HCT116 (cell line): ENCODE measurements around the gene MAFG. TPM values are rescaled to one million over a fixed set of nuclear protein-coding genes. Genes with fewer than 3 reads are reported as not detected.

Experiments
- ATAC-seq: fragments of 200-7000 bp; cut with Tn5 transposase; 2 replicates; pipeline ENCODE4 v1.9.1; 2020; ENCODE audit warnings: mild to moderate bottlenecking, moderate library complexity
- BruUV-seq: library from RNA; stranded (reverse); fragments of 400-500 nt; replicated peaks from 2 replicates; lab custom pipeline; 2021; lab: Mats Ljungman, UMichigan
- CTCF ChIA-PET: fragments of 300-600 bp; sonication (Branson Sonifier 250); formaldehyde crosslinking; loops from one replicate; lab custom pipeline; 2021; ENCODE audit warnings: antibody characterized with exemption; lab: Charles Lee
- POLR2A ChIA-PET: fragments of 300-600, 350-600 bp; sonication (Branson Sonifier 250); formaldehyde crosslinking; loops from one replicate; lab custom pipeline; 2021; ENCODE audit warnings: antibody characterized with exemption; lab: Charles Lee
- RAD21 ChIA-PET, 2 experiments: fragments of 300-600 bp; sonication (Branson Sonifier 250); formaldehyde crosslinking; loops; one replicate each; lab custom pipeline; 2023; ENCODE audit warnings: low total read pairs in 2 of 2; ENCODE audit not compliant: uncharacterized antibody in 2 of 2, unreplicated experiment in 2 of 2, low non-redundant PET in 1 of 2; lab: Charles Lee
- DNase-seq: peaks from one replicate; pipeline ENCODE4 v3.0.0-alpha.2; 2010; ENCODE audit warnings: low read depth, low spot score
- H2AFZ ChIP-seq: fragments of 200-600 bp; shearing (Covaris generic), sonication (generic); 2 replicates; pipeline ENCODE4 v1.6.1; 2017; ENCODE audit warnings: low read depth, mixed run types, mixed read lengths, antibody characterized with exemption, low read length; ENCODE audit not compliant: poor library complexity, severe bottlenecking
- H3K27ac ChIP-seq: 2 replicates; pipeline ENCODE4 v1.5.1; 2012; ENCODE audit warnings: low read depth, low read length
- H3K27me3 ChIP-seq: fragments of 200-600 bp; sonication (generic); 2 replicates; pipeline ENCODE4 v1.6.1; 2016; ENCODE audit warnings: mixed run types, low read length, mixed read lengths; ENCODE audit not compliant: insufficient read depth
- H3K36me3 ChIP-seq, 2 experiments: fragments of 200-500 bp in 1 of 2; fragments of 200-600 bp in 1 of 2; sonication (Bioruptor generic) in 1 of 2; sonication (generic) in 1 of 2; 2 replicates each; pipeline versions ENCODE4 v1.5.1 to v1.6.1; 2014 to 2016; ENCODE audit warnings: low read length in 2 of 2, inconsistent platforms in 1 of 2, mixed read lengths in 1 of 2, mixed run types in 1 of 2; ENCODE audit not compliant: insufficient read depth in 2 of 2, control insufficient read depth in 1 of 2
- H3K4me1 ChIP-seq, 2 experiments: fragments of 200-600 bp in 1 of 2; sonication (generic) in 1 of 2; 2 replicates each; pipeline versions ENCODE4 v1.5.1 to v1.6.1; 2012 to 2017; ENCODE audit warnings: low read length in 2 of 2, inconsistent platforms in 1 of 2, mild to moderate bottlenecking in 1 of 2, mixed read lengths in 1 of 2, mixed run types in 1 of 2, moderate library complexity in 1 of 2; ENCODE audit not compliant: insufficient read depth in 2 of 2, control insufficient read depth in 1 of 2
- H3K4me2 ChIP-seq: fragments of 200-600 bp; sonication (generic); 2 replicates; pipeline ENCODE4 v1.6.1; 2017; ENCODE audit warnings: mixed run types, low read length, mixed read lengths
- H3K4me3 ChIP-seq, 2 experiments: fragments of 200-600 bp in 1 of 2; sonication (generic) in 1 of 2; replicated peaks in 1 of 2; 2 replicates each; pipeline ENCODE4 v1.5.1; 2011 to 2016; ENCODE audit warnings: low read length in 2 of 2, control low read depth in 1 of 2, low read depth in 1 of 2, mild to moderate bottlenecking in 1 of 2, mixed read lengths in 1 of 2, mixed run types in 1 of 2
- H3K79me2 ChIP-seq: fragments of 200-600 bp; sonication (generic); 2 replicates; pipeline ENCODE4 v1.6.1; 2017; ENCODE audit warnings: mild to moderate bottlenecking, mixed run types, low read length, moderate library complexity, mixed read lengths; ENCODE audit not compliant: insufficient read depth
- H3K9ac ChIP-seq: fragments of 200-600 bp; sonication (generic); 2 replicates; pipeline ENCODE4 v1.6.1; 2016; ENCODE audit warnings: low read length, mixed read lengths
- H3K9me2 ChIP-seq: fragments of 200-600 bp; sonication (generic), shearing (Covaris generic); 2 replicates; pipeline ENCODE4 v1.6.1; 2017; ENCODE audit warnings: mixed run types, mild to moderate bottlenecking, moderate library complexity; ENCODE audit not compliant: insufficient read depth
- H3K9me3 ChIP-seq, 2 experiments: fragments of 200-500 bp in 1 of 2; fragments of 200-600 bp in 1 of 2; sonication (Bioruptor generic) in 1 of 2; sonication (generic) in 1 of 2; 2 replicates each; pipeline ENCODE4 v1.6.1; 2014 to 2017; ENCODE audit warnings: low read length in 2 of 2, mixed read lengths in 2 of 2, inconsistent platforms in 1 of 2, low read depth in 1 of 2, mild to moderate bottlenecking in 1 of 2, mixed run types in 1 of 2, moderate library complexity in 1 of 2; ENCODE audit not compliant: control insufficient read depth in 1 of 2, insufficient read depth in 1 of 2
- H4K20me1 ChIP-seq: fragments of 200-600 bp; sonication (generic), shearing (Covaris generic); 2 replicates; pipeline ENCODE4 v1.6.1; 2017; ENCODE audit warnings: mixed run types, mild to moderate bottlenecking, moderate library complexity; ENCODE audit not compliant: insufficient read depth
- CEBPB ChIP-seq: IDR thresholded peaks from 2 replicates; pipeline ENCODE4 v1.6.1; 2012; ENCODE audit warnings: low read depth
- ELF1 ChIP-seq: IDR thresholded peaks from 2 replicates; pipeline ENCODE4 v1.6.1; 2012; ENCODE audit warnings: low read depth, borderline replicate concordance
- EZH2 ChIP-seq: fragments of 200-600 bp; sonication (generic); IDR thresholded peaks from 2 replicates; pipeline ENCODE4 v1.6.1; 2017; ENCODE audit warnings: antibody characterized with exemption, mixed run types
- JUND ChIP-seq: IDR thresholded peaks from 2 replicates; pipeline ENCODE4 v1.6.1; 2012
- POLR2AphosphoS5 ChIP-seq: IDR thresholded peaks from 2 replicates; pipeline ENCODE4 v1.6.1; 2011; ENCODE audit warnings: mild to moderate bottlenecking, low read depth, low read length, moderate library complexity
- RAD21 ChIP-seq: IDR thresholded peaks from 2 replicates; pipeline ENCODE4 v1.6.1; 2012; ENCODE audit warnings: low read depth, mild to moderate bottlenecking
- SIN3A ChIP-seq: IDR thresholded peaks from 2 replicates; pipeline ENCODE4 v1.6.1; 2012; ENCODE audit warnings: low read depth
- SP1 ChIP-seq: IDR thresholded peaks from 2 replicates; pipeline ENCODE4 v1.6.1; 2012; ENCODE audit warnings: low read depth
- YY1 ChIP-seq: IDR thresholded peaks from 2 replicates; pipeline ENCODE4 v1.6.1; 2011; ENCODE audit warnings: low read length, low read depth, moderate library complexity, mild to moderate bottlenecking; ENCODE audit not compliant: insufficient replicate concordance; ENCODE audit errors: extremely low read depth
- ZFX ChIP-seq: fragments of 450-650 bp; IDR thresholded peaks from 2 replicates; pipeline ENCODE4 v1.6.1; 2017
- ZNF274 ChIP-seq: fragments of 200-500 bp; sonication (Bioruptor generic); IDR thresholded peaks from 2 replicates; pipeline ENCODE4 v1.6.1; 2014; ENCODE audit warnings: mild to moderate bottlenecking, low read depth, low read length, inconsistent platforms
- intact Hi-C: fragments of 100-400 bp; cut with micrococcal nuclease; formaldehyde crosslinking; loops from 2 replicates; pipeline ENCODE4 v1.10.0; 2022
- total RNA-seq: library from RNA; stranded (reverse); gene quantifications from one replicate; pipeline ENCODE4 v1.2.1, GENCODE V29; 2021; ENCODE audit not compliant: unreplicated experiment
- TF ChIP-seq, protein P1 (sequence below): IDR thresholded peaks from 2 replicates; pipeline ENCODE4 v1.6.1; 2011; ENCODE audit warnings: mild to moderate bottlenecking, low read length, moderate library complexity; ENCODE audit not compliant: insufficient replicate concordance; ENCODE audit errors: extremely low read depth
- TF ChIP-seq, protein P2 (sequence below): IDR thresholded peaks from 2 replicates; pipeline ENCODE4 v1.6.1; 2012
- TF ChIP-seq, protein P3 (sequence below): IDR thresholded peaks from 2 replicates; pipeline ENCODE4 v1.6.1; 2012; ENCODE audit warnings: low read depth

MAFG gene
- total RNA-seq, 1 experiment from 2014 or later, result 46.8 TPM

DNA sequence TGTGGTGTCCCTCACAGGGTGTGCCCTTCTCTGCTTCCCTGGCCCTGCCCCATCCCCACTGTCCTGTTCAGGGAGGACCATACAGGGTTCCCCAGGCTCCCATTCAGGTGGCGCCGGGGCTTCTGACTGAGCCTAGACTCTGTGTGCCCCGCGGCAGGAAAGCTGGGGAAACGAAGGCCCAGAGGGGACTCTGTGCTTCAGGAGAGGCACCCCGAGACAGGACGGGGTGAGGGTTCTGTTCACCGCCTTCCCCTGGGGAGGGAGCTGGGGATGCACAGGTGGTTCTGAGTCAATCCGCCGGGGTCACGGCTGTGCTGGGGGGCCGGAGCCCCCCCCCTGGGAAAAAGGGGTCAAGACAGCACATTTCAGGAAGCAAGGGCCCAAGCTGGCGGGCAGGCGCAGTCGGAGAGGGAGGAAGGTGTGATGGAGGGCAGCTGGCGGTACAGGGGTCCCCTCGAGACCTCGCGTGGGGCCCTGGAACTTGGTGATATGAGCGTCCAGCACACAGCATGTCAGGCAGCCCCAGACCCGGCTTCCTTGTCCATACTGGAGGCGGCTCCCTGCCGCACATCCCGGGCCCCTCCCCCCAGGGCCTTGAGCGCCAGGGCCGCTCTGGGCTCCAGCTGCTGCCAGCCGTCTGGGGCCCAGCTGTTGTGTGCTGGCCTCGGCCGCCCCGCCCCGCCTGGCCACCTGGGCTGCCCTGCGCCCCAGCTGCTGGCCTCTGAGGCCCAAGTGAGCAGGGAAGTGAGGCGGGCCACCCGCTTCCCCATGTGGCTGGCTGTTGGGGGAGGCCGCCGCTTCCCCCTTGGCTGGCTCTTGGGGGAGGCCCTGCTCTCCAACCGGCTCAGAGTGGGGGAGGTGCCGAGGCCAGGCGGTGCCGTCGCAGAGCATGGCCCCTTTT is 39.1 kb upstream of the MAFG start:
- Histone ChIP-seq H3K9ac (no peak overlapping the region), H3K4me2 (peak overlapping the region; percentile 76; the same call in 1 of the 2 replicates), H3K79me2 (no peaks in the 10 kb centered on the region), H3K27ac (no peak overlapping the region; the same call in 1 of the 2 replicates), H3K9me2 (no peaks in the 10 kb centered on the region), H3K4me1 (peaks cover 18 to 30% of the 10 kb centered on the region in 2 experiments), H3K36me3 (no peaks in the 10 kb centered on the region), H3K27me3 (no peaks in the 10 kb centered on the region)
- CTCF ChIA-PET, result interaction anchor here (1.0 to 1.4 kb wide), 4 partner anchors 53 to 71 kb away, joined by 3 to 4 read pairs (median 4); partner anchors contain the start of genes CENPX, DCXR and LRRC45
- BruUV-seq, result no TSS peak
- intact Hi-C loops, result no loop called here
- DNase-seq (no peak), ATAC-seq (no peak)
- TF ChIP-seq, protein P1, sequence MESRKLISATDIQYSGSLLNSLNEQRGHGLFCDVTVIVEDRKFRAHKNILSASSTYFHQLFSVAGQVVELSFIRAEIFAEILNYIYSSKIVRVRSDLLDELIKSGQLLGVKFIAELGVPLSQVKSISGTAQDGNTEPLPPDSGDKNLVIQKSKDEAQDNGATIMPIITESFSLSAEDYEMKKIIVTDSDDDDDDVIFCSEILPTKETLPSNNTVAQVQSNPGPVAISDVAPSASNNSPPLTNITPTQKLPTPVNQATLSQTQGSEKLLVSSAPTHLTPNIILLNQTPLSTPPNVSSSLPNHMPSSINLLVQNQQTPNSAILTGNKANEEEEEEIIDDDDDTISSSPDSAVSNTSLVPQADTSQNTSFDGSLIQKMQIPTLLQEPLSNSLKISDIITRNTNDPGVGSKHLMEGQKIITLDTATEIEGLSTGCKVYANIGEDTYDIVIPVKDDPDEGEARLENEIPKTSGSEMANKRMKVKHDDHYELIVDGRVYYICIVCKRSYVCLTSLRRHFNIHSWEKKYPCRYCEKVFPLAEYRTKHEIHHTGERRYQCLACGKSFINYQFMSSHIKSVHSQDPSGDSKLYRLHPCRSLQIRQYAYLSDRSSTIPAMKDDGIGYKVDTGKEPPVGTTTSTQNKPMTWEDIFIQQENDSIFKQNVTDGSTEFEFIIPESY, result no peak
- no peak for TF ChIP-seq ZFX
- TF ChIP-seq RAD21, result no peak
- no peak for TF ChIP-seq EZH2
- TF ChIP-seq, protein P2, sequence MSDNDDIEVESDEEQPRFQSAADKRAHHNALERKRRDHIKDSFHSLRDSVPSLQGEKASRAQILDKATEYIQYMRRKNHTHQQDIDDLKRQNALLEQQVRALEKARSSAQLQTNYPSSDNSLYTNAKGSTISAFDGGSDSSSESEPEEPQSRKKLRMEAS, result no peak
- no peak for TF ChIP-seq JUND
- no peak for TF ChIP-seq CEBPB
- TF ChIP-seq ELF1, result no peak
- TF ChIP-seq ZNF274, result no peak
- TF ChIP-seq SP1, result no peak
- TF ChIP-seq YY1, result no peak
- TF ChIP-seq POLR2AphosphoS5, result no peak
- TF ChIP-seq, protein P3, sequence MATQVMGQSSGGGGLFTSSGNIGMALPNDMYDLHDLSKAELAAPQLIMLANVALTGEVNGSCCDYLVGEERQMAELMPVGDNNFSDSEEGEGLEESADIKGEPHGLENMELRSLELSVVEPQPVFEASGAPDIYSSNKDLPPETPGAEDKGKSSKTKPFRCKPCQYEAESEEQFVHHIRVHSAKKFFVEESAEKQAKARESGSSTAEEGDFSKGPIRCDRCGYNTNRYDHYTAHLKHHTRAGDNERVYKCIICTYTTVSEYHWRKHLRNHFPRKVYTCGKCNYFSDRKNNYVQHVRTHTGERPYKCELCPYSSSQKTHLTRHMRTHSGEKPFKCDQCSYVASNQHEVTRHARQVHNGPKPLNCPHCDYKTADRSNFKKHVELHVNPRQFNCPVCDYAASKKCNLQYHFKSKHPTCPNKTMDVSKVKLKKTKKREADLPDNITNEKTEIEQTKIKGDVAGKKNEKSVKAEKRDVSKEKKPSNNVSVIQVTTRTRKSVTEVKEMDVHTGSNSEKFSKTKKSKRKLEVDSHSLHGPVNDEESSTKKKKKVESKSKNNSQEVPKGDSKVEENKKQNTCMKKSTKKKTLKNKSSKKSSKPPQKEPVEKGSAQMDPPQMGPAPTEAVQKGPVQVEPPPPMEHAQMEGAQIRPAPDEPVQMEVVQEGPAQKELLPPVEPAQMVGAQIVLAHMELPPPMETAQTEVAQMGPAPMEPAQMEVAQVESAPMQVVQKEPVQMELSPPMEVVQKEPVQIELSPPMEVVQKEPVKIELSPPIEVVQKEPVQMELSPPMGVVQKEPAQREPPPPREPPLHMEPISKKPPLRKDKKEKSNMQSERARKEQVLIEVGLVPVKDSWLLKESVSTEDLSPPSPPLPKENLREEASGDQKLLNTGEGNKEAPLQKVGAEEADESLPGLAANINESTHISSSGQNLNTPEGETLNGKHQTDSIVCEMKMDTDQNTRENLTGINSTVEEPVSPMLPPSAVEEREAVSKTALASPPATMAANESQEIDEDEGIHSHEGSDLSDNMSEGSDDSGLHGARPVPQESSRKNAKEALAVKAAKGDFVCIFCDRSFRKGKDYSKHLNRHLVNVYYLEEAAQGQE, result no peak
- no peak for TF ChIP-seq SIN3A
- TF ChIP-seq, all 23 proteins: peak for 0
- Histone ChIP-seq H3K9me3 (no peaks in the 10 kb centered on the region), H2AFZ (no peak overlapping the region), H3K4me3 (no peak overlapping the region), H4K20me1 (no peaks in the 10 kb centered on the region)
- RAD21 ChIA-PET, result interaction anchor here (0.5 to 1.0 kb wide), 2 partner anchors 55 to 56 kb away, joined by 3 to 6 read pairs; partner anchors contain the start of genes CENPX (in 1 of the 2) and LRRC45 (in 1 of the 2)
- POLR2A ChIA-PET, result interaction anchor here (0.6 to 2.0 kb wide), 4 partner anchors 10 to 36 kb away, joined by 3 to 10 read pairs (median 4); no protein-coding TSS in a partner anchor
